A549 treated with CpdA at 1 μM for 4 hours (cell line): ENCODE data around the gene DMAC2L. TPM values are rescaled to one million over a fixed set of nuclear protein-coding genes. Genes with fewer than 3 reads are reported as not detected.

Experiments used
- total RNA-seq: library from RNA; stranded (reverse); fragments of 200-300 nt; extraction: Qiagen RNA extraction; gene quantifications from 5 replicates; pipeline ENCODE4 v1.2.3, GENCODE V29; 2022; ENCODE audit warnings: low read depth

DMAC2L gene
- total RNA-seq = 12.2 to 15.3 TPM (median 12.4 TPM) in 5 replicates

GRCh38 chr14:50311972-50312733 lies at the start of gene DMAC2L, which contains the start of gene L2HGDH:
TSS of gene DMAC2L (plus strand) at chr14:50312324. CDS start at chr14:50321488, 9,164 bp downstream.
TSS of gene L2HGDH (minus strand) at chr14:50312229. CDS start at chr14:50312150, 79 bp downstream.

Other genes with a start within 250 kb of the DMAC2L start
- gene VCPKMT, start 195.8 kb upstream of the DMAC2L start, total RNA-seq = 8.2 to 9.8 TPM (median 8.8 TPM) in 5 replicates
- 8.9 to 14.2 TPM (median 11.1 TPM) in 5 replicates for gene SOS2, start 80.7 kb upstream of the DMAC2L start, total RNA-seq
- gene L2HGDH, start 95 bp upstream of the DMAC2L start, total RNA-seq = 9.7 to 11.8 TPM (median 10.2 TPM) in 5 replicates
- gene CDKL1, start 84.6 kb downstream of the DMAC2L start, total RNA-seq = 2.2 to 23.2 TPM (median 7.2 TPM) in 5 replicates
- gene MAP4K5, start 220.2 kb downstream of the DMAC2L start, total RNA-seq = 34.3 to 44.1 TPM (median 41.3 TPM) in 5 replicates
- gene ATL1, start 247.8 kb downstream of the DMAC2L start, total RNA-seq = 3.9 to 6.3 TPM (median 4.7 TPM) in 5 replicates